Stimulated activated CD4-positive, alpha-beta T cell treated with anti-CD3 and anti-CD28 coated beads, Interleukin-12 subunit alpha, Interleukin-12 subunit beta, amount 100 ng/mL, for 48 hours (primary cell): Measurements from ENCODE around the gene MLLT1.
"Not testable (repeated sequence)": the region's sequence is repeated elsewhere in the genome, so short reads cannot be mapped to it uniquely, and the experiment has no call there.

ENCODE experiments used
- DNase-seq, 3 donors: peaks; one replicate each; pipeline ENCODE4 v3.0.0-alpha.2; 2020; ENCODE audit warnings: low read depth in 2 of 3, low spot score in 1 of 3

Gene MLLT1, protein sequence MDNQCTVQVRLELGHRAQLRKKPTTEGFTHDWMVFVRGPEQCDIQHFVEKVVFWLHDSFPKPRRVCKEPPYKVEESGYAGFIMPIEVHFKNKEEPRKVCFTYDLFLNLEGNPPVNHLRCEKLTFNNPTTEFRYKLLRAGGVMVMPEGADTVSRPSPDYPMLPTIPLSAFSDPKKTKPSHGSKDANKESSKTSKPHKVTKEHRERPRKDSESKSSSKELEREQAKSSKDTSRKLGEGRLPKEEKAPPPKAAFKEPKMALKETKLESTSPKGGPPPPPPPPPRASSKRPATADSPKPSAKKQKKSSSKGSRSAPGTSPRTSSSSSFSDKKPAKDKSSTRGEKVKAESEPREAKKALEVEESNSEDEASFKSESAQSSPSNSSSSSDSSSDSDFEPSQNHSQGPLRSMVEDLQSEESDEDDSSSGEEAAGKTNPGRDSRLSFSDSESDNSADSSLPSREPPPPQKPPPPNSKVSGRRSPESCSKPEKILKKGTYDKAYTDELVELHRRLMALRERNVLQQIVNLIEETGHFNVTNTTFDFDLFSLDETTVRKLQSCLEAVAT

DNA sequence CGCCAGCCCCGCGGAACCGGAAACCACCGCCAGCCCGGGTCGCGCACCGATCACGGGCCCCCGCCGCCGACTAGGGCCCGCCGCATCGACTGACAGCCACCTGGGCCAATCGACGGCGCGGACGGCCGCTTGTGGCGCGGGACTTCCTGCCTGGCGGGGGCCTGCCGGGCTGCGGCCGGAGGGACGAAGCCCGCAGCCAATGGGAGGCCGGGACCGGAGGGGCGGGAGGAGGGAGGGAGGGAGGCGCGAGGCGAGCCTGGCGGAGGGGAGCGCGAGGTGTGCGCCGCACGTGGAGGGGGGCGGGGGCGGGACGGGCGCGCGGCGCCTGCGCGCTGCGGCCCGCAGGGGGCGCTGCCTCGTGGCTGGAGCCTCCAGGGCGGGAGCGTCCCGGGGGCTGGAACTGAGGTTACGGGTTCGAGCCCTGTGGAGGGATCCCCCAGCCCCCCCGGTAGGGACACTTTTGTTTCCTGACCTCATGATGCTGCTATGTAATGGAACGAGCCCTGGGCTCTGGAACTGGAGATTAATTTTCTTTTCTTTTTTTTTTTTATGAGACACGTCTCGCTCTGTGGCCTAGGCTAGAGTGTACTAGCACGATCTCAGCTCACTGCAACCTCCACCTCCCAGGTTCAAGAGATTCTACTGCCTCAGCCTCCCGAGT, at the start of gene MLLT1:
TSS of gene MLLT1 (minus strand) at position 45 of the 661 bp plus-strand sequence. CDS start 191 bp downstream, outside the sequence.
- peak; percentile 94 to 95 (median 94) for DNase-seq

DNA sequence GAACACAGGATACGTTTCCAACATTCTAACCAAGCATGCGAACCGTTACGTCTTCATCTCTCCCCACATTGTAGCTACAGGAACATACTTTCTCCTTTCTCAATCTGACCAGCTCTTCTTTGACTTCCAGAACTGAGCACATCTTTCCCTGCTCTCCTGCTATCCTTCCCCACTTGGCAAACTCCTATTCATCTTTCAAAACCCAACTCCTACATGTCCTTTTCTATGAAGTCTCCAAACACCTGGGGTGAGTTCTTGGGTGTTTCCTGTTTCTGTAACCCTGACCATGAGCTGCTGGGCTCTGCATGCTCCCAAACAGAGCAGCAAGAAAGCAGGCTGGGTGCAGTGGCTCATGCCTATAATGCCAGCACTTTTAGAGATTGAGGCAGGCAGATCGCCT, 47.0 kb upstream of the MLLT1 start:
- DNase-seq: no peak

DNA sequence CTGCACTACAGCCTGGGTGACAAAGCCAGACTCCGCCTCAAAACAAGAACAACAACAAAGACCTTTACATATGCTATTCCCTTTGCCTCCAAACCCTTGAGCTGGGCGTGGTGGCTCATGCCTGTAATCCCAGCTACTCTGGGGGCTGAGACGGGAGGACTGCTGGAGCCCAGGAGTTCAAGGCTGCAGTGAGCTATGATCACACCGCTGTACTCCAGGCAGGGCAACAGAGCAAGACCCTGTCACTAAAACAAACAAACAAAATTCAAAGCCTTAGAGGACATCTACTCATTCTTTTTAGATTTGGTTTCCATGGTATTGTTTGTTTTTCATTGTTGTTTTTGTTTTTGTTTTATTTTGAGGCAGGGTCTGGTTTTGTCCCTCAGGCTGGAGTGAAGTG, 45.8 kb upstream of the MLLT1 start:
- no peak for DNase-seq

DNA sequence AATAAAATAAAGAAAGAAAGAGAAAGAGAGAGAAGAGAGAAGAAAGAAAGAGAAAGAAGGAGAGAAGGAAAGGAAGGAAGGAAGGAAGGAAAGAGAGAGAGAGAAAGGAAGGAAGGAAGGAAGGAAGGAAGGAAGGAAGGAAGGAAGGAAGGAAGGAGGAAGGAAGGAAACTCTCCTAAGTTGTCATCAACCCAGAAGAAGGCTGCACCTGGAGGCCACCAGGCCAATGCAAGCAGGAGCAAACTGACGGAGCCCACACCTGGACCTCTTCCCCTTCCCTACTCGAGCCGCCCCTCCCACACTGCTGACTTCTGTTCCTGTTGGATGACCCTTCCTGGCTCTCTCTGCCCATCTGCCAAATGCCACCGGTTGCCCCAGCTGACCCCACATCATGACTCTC, 45.0 kb upstream of the MLLT1 start:
- DNase-seq: no peak

DNA sequence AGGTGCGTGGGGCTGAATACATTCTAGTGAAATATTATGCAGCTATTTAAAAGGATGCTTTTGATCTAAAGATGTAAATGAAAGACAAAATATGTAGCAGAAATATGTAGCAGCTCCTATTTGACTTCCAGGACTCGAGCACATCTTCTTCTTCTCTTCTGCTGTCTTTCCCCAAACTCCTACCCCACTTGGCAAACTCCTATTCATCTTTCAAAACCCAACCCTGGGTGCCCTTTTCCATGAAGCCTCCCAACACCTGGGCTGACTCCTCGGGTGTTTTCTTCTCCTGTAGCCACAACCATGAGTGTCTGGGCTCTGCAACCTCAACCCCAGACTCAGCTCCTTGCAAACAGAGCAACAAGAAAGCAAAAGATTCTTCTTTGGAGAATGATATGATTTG, 42.5 kb upstream of the MLLT1 start:
- no peak for DNase-seq

DNA sequence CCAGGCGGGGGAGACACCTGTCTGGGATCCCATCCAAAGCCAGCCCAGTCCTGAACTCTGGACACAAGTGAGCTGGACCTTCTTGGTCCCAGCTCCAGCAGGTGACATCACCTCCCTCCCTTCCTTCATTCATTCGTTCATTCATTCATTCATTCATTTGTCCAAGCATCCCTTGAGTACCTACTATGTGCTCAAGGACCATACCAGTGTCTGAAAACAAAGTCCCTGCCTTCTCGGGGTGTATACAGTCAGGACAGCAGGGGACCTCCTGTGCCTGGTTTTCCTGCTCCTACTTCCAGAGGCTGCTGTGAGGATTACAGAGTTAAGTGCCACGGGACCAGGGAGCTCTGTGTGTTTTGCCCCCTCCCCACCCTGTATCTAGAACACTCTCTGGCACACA, 39.6 kb upstream of the MLLT1 start:
- no peak for DNase-seq

DNA sequence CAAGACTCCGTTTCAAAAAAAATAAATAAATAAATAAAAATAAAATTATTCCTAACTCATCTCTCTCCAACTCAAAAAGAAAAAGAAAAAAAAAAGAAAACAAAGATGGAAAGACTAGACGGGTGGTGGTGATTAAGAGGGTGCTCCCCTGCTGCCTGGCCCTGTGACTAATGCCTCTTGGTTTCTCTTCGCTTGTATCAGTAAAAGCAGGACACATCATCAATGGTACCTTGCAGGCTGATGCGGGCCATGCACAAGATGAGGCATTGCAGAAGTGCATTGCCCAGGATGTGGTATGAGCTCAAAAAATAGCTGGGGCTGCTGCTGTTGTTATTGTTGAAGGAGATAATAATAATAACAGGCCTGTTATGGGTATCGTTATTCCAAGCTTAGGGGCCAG, 39.0 kb upstream of the MLLT1 start:
- DNase-seq: peak in 2 of 3 donors; percentile 6 to 20

DNA sequence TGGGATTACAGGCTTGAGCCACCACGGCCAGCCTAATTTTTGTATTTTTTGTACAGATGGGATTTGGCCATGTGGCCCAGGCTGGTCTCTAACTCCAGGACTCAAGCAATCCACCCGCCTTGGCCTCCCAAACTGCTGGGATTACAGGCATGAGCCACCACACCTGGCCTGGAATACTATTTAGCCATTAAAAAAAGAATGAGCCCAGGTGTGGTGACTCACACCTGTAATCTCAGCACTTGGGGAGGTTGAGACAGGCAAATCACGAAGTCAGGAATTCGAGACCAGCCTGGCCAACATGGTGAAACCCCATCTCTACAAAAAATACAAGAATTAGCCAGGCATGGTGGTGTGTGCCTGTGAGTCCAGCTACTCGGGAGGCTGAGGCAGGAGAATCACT, 35.9 kb upstream of the MLLT1 start:
- not testable (repeated sequence) for DNase-seq

DNA sequence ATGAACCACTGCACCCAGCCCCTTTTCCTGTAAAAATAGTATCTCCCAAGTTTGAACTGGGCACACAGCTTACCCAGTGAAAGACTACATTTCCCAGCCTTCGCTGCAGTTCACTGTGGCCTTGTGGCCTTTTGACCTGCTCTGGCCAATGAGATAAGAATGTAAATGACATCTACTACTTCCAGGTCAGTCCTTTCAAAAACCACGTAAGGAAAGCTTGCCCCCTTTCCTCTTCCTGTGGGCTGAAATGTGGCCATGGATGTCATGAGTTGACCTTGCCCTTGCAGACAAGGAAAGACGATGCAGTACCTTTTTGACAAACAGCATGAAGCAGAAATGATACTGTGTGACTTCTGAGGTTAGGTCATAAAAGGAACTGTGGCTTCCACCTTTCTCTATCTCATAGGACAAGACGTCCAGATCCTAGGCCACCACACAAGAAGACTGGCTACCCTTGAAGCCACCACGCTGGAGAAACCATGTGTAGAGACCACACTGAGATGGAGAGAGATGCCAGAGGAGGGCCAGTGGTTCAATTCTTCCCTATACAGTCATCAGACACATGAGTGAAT, 33.7 kb upstream of the MLLT1 start:
- no peak for DNase-seq

DNA sequence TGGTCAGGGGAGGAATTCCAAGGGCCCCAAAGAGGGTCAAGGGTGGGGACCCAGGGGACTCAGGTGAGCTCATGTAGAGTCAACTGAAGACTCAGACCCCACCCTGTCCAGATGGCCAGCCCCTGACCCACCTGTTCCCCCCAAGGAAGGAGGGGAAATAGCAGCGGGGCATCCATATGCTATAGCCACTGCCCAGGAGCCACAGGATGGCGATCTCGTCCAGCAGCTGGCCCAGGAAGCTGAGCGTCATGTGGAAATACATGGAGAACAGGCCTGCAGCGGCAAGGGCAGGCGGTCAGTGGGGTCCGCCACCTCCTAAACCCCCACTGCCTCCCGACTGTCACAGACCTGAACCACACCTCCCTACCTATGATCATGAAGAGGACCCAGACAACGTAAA, 32.2 kb upstream of the MLLT1 start:
- DNase-seq: no peak

DNA sequence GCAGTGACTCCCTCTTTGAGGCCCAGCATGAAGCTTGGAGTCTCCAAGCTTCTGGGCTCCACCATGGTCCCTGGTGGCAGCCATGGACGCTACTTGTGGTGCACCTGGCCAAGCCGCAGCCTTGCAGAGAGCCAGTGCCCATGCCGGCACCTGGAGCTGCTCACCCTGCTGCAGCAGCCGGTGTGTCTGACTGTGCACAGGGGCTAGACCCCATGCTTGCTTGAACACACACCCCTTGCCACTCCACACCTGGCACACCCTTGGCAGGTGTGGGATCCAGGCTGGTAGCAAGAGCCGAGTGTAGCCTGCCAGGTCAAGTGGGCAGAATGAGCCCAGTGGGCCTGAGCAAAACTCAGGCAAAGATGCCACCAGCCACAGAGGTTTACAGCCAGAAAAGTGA, 18.6 kb upstream of the MLLT1 start:
- DNase-seq: no peak

DNA sequence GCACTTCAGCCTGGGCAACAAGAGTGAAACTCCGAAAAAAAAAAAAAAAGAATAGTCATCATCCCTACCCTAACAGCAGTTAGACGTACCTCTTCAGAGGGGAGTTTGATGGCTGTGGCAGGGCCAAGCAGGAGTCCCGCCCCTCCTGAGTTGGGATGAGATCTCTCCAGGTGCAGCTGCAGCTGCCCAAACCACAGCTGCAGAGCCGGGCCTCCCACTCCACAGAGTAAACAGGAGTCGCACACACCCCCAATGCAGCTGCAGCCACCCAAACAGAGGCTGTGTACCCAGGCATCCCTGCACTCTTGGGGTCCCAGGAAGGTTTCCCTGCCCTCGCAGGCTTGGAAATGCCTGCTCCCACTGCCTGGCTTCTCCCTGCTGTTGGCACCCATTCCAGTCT, 17.4 kb upstream of the MLLT1 start:
- DNase-seq: no peak

DNA sequence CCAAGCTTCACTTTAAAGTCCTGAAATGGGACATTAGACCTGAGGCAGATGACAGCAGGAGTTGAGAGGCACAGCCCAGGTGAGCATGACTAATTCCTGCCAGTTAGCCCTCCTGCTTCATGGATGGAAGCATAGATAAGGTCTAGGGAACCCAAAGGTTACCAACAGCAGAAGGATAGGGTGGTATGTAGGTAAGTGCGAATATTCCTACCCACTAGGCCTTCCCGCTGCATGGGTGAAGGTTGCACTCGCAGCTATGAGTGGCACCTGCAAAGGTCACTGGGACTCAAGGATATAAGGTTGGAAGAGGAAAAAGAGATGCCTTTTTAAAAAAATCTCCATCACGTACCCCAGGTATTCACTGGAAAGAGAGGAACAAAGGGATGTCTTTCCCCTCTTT, 12.2 kb upstream of the MLLT1 start:
- no peak for DNase-seq

DNA sequence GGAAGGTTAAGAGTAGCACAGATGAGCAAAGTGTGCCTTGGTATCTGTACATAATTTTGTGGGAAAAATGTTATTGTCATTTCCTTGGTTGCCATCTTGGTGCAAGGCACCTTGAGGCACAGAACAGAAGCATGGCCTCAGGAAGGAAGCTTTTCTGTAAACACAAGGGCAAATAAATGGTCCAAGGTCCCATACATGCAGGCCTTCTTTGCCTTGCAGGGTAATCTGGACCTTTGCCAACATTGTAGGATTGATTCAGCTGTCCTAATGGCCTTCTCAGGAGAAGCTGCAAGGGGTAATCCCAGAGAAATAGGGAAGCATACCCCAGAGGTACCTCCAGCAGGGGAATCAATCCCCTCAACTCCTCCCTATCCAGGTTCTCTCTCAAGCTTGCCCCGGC, 9.0 kb upstream of the MLLT1 start:
- DNase-seq: no peak

DNA sequence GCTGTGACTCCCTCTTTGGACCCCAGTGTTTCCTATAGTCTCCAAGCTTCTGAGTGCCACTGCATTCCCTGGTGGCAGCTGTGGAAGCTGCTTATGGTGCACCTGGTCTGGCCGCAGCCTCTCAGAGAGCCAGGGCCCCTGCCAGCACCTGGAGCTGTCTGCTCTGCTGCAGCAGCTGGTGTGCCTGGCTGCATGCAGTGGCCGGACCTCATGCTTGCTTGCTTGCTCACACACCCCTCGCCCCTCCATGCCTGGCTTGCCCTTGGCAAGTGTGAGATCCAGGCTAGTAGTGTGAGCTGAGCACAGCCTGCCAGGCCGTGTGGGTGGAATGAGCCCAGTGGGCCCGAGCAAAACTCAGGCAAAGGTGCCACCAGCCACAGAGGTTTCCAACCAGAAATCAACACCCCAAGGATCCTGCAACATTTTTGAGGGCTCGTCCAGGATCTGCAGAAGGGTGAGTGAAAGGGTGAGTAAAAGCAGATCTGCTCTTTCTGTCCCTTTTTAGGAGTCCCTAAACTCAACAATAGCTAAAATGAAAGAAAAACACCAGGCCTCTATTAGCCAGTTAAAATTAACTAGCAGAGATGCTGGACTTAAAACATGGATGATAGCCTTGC, 7.6 kb upstream of the MLLT1 start:
- no peak for DNase-seq

DNA sequence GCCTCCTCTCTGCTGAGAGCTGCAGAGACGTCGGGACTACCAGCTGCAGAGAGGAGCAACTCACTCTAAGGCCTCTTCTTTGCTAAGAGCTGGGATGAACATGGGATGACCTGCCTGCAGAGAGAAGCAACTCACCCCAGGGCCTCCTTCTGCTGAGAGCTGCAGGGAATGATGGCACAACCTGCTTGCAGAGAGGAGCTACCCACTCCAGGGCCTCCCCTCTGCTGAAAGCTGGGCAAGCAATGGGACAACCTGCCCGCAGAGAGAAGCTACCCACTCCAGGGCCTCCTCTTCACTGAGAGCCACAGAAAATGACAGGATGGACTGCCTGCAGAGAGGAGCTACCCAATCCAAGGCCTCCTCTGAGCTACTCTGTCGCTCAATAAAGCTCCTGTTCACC, 6.9 kb upstream of the MLLT1 start:
- no peak for DNase-seq

DNA sequence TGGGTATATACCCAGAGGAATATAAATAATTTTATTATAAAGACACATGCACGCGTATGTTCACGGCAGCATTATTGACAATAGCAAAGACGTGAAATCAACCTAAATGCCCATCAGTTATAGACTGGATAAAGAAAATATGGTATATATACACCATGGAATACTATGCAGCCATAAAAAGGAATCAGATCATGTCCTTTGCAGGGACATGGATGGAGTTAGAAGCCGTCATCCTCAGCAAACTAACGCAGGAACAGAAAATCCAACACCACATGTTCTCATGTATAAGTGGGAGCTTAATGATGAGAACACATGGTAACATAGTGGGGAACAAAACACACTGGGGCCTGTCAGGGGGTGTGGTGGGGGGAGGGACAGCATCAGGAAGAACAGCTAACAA, 2.6 kb upstream of the MLLT1 start:
- DNase-seq: not testable (repeated sequence)

DNA sequence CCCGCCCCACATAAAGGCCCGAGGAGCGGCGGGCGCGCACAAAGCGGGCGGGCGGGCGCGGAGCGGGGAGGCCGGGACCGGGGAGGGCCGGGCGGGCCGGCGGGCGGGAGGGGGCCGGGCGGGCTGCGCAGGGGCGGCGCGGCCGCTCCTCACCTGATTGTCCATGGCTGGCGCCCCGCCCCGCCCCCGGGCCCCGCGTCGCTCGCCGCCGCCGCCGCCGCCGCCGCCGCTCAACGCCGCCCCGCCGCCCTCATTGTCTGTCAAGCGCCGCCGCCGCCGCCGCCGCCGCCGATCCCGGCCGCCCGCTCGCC, 200 bp downstream of the MLLT1 start:
- no peak for DNase-seq

DNA sequence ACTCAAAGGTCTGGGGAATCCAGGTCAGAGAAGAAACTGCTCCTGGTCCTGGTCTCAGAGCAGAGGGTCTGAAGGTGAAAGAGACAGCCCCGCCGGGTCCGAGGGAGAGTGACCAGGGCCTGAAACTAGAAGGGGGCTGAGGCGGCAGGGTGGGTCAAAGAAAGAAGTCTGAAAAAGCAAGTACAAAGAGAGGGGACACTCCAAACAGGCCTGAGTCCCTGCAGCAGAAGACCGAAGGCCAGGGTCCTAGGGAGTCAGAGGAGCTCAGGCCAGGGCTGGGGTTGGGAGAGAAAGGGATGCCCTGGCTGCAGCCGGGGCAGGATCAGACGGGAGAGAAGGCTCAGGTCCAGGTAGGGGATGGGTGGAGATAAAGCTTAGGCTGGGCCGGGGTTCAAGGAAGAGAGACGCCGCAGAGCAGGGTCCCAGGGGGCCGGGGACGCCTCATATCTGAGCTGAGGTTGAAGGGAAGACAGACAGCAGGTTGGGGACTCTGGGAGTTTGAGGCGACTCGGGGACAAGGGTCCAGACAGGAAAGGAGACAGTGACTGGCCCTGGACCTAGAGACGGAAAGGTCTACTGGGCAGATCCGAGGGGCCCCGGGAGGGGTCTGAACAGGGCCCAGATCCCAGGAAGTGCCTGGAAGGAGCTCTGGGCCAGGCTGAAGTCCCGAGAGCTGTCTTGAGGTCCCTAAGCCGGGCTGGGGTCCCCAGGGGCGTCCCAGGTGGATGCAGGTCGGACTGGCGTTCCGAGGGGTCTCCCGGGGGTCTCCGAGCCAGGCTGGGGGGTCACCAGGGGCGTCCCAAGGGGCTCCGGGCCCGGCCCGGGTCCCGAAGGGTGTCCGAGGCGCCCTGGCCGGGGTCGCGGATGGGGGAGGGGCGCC, 795 bp downstream of the MLLT1 start:
- no peak for DNase-seq

DNA sequence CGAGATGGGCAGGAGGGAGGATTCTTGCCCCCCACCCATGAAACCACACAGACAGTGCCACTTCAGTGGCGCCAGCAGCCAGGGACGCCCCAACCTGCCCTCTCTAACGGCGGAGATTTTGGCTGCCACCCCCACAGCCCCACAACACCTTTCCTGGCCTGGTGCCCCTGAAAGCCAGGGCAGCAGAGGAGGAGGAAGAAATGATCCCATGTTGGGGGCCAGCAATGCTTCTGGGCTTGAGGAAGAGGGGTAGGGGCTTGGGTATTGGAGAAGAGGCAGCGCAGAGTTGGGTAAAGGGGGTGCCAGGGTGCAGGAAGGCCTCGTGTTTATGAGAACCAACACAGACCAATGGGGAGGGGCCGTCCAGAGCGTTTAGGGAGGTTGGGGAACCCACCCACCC, 1.7 kb downstream of the MLLT1 start:
- no peak for DNase-seq

DNA sequence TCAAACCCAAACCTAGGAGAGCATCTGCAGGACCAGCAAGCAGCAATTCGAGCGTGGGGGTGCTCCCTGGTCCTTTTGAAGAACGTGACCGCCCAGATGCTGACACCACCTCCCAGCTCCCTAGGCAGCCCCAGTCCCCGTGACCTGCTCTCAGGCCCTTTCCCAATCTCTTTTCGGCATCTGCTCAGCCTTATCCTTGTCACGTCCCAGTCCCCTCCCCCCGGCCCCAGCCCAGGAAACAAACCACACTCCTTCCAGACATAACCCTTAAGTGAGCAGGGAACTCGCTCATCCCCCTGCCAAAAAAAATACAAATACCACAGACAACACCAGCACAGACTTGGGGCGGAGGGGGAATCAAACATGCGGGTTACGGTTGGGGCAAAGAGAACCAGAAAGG, 3.3 kb downstream of the MLLT1 start:
- no peak for DNase-seq
